HG03520 (cell line): Measurements from ENCODE around the gene TALDO1.
A peak's percentile ranks its signal among the peaks of the same experiment; 100 is the strongest.

Experiments used
- ATAC-seq: cut with Tn5 transposase; IDR thresholded peaks from one replicate; pipeline ENCODE4 v1.9.1; 2021; ENCODE audit warnings: mild to moderate bottlenecking, moderate library complexity; ENCODE audit not compliant: unreplicated experiment

TALDO1 gene

DNA sequence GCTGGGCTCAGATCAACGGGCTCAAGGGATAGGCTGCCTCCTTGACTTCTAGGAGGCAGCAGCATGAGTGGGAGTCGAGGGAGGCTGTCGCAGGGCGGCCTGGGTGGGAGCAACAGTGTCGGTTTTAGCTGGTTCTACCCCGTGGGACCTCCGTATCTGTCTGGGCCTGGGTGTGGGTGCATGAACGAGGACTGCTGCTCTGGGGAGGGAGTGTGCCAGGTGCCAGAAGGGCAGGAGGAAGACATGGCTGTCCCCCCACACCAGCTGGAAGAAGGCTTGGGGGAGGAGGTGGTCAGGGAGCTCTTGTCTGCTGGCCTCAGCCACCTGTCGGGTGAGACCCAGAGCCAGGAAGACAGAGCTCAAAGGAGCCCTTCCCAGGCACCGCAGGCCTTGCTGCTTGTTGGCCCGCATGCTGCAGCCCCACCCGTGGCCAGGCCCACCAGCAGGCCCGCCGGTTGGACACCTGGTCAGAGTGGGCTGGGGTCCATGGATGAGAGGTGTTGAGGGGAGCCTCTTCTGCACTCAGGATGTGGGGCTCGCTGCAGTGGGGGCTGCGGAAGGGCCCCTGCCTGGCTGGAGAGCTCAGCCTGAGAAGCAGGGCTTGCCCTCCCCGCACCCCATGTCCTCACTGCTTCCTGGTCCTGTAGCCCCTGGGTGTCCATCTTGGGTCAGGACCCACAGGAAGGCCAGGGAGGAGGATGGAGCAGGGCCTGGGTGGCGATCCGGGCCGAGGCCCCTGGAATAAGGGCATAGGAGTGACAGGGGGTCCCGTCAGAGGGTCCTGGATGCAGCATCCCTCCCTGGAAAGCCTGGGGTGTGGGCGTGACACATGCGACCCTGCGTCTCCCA is 39.2 kb downstream of the TALDO1 start:
- no peak for ATAC-seq

DNA sequence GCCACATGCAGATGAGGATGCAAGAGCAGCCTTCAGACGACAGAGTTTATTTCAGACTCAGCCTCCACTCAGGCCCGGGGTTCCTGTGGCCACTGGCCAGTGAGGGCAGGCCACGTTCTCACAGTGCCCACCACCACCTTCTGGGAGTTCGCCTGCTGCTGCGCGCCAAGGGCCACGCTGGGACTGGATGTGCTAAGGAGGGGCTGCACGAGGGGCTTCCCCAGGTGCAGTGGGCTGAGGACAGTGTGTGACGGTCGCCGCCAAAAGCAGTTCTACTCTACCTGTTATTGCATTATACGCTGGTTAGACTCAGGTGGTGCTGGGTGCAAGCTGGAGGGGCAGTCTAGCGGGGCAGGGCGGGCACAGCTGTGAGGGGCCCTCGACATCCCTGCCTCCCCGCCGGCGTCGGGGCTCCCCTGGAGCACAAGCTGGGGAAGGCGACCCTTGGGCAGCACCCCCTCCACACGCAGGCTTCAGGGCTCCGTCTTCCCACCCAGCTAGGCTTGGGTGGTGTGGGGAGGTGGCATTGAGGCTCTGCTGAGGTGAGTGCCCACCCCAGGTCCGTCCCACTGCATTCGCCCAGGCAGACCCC is 39.9 kb downstream of the TALDO1 start:
- ATAC-seq, result no peak

- ATAC-seq, result no peak
Measured at GRCh38 chr11:788009-788640, 40.9 kb downstream of the TALDO1 start.

GRCh38 chr11:788953-789940 is 42.0 kb downstream of the TALDO1 start:
- no peak for ATAC-seq

DNA sequence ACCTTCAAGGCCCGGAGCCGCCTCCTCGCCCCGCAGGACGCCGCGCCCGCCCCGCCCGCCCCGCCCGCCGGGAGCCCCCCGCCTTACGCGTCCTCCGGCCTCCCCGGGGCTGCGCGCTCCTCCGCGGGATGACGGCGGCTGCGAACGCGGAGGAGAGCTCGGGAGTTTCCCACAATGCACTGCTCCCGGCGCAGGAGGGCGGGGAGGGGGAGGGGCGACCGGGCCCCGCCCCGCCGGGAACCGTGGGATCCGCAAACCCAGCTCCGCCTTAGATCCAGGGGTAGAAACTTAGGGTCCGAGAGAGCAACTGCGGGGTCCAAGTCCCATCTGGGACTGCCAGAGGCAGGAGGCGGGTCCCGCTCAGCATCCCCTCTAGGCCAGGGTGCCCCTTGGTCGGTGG is 42.7 kb downstream of the TALDO1 start, which contains the start of gene CEND1:
Gene CEND1 (minus strand): TSS at position 148 of the 400 bp plus-strand sequence. CDS start 1,514 bp downstream, outside the sequence.
- no peak for ATAC-seq

DNA sequence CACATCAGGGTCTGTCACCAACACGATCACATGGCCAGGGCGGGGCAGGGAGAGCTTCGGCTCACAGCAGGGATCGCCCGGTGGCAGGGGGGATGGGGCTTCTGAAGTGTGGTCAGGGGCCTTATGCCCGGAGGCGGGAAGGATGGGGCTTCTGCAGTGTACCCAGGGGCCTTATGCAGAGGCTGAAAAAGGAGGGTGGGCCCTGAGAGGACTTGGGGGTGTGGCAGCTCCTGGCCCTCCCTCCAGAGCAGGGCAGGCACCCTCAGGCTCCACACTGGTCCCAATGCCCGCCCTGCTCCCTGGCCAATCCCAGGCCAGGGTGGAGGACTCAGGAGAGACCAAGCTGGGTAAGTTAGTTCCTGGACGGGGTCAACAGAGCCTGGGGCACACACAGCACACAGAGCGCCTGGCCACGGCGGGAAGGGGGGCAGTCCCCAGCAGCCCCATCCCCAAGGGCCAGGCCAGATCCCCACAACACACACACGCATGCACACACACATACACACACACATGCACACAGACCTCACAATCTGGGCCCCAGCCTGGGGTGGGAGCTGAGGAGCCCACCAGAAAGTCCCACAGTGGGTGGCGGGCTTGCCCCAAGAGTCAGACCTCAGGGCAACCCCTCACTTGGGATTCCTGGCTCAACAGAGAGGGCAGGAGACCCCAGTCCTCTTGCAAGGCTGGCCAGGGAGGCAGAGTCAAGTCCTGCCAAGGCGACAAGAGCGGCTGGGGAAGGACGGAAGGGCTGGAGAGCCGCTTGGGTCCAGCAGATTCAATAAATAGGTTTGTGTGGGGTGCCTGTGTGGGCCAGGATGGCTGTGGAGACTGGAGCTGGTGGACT is 43.7 kb downstream of the TALDO1 start:
- no peak for ATAC-seq

GRCh38 chr11:791658-792534 is 44.6 kb downstream of the TALDO1 start:
- no peak for ATAC-seq

DNA sequence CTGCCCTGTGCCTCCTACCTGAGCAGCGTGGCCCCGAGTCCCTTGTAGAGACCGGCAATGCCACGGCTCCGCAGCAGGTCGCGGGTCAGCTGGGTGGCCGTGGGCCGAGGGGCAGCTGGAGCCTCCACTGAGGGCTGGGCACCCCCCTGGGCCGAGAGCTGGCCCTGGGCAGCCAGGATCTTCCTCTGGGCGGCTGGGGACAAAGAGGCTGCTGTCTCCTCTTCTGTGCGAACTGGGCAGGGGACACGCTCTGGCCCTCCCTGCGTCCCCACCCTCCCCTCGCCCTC is 45.2 kb downstream of the TALDO1 start:
- no peak for ATAC-seq

DNA sequence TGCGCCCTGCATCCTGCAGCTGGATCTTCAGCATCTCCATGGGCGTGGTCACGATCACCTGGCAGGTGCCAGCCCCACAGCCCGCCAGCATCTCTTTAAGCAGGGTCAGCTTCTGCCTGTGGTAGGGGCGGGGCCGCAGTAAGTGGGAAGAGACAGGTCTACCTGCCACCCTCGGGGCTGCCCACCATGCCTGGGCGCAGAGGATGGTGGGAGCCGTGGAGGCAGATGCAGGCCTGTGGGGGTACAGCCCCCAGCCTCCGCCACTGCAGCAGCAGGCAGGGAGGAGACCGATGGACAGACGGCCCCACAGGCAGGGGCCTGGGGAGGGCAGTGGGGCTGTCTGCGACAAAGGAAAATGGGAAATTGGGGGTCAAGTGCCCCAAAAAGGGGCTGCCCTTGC is 45.6 kb downstream of the TALDO1 start:
- ATAC-seq, result no peak

DNA sequence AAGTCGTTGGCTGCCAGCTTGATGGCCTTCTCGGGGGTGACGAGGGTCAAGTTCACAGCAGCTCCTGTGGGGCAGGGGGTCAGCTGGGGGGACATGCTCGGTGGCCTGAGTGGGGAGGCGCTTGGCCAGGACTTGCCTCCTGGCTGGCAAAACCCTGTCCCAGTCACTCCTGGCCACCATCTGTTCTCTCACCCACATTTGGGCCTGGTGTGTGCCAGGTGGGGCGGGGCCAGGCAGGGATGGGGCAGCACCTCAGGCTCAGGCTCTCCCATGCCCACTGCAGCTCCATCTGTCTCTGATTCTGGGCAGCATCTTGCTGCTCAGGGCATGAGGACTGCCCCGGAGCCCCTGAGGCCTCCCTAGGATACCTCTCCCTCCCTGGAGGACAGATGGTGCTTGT is 46.3 kb downstream of the TALDO1 start:
- no peak for ATAC-seq

DNA sequence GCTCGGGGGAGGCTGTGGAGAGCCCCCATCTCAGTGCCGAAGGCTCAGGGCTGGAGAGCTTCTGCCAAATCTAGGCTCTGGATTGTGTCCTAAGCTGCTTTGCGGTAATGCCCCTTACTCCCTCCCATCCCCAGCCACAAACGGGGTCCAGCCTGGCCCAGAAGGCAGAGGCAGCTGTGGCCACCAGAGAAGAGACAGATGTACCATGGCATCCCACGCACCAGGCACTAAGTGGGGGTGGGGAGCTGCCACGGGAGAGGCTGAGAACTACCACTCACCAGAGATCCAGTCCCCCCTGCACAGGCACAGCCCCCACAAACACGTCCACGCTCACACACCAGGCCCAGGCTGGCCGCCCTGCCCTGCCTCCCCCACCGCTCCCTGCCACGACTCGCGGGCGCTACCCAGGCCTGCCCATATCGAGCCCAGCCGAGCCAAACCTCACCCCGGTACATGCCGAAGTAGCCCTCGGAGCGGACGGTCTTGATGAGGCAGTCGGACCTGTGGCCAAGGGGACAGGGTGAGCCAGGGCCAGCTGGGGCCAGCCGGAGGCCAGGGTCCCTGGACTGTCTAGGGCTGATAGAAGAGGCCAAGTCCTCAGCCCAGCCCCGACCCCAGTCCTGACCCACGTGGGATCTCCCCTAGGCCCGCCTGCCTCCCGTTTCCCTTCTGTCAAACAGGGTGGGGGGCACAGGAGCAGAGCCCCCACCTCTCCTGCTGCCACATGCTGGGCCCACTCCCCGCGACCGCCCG is 46.9 kb downstream of the TALDO1 start:
- ATAC-seq, result no peak

- no peak for ATAC-seq
Measured at GRCh38 chr11:794766-795633, 47.7 kb downstream of the TALDO1 start.

- peak; percentile 31 for ATAC-seq
Measured at GRCh38 chr11:795634-796564, 48.6 kb downstream of the TALDO1 start.

DNA sequence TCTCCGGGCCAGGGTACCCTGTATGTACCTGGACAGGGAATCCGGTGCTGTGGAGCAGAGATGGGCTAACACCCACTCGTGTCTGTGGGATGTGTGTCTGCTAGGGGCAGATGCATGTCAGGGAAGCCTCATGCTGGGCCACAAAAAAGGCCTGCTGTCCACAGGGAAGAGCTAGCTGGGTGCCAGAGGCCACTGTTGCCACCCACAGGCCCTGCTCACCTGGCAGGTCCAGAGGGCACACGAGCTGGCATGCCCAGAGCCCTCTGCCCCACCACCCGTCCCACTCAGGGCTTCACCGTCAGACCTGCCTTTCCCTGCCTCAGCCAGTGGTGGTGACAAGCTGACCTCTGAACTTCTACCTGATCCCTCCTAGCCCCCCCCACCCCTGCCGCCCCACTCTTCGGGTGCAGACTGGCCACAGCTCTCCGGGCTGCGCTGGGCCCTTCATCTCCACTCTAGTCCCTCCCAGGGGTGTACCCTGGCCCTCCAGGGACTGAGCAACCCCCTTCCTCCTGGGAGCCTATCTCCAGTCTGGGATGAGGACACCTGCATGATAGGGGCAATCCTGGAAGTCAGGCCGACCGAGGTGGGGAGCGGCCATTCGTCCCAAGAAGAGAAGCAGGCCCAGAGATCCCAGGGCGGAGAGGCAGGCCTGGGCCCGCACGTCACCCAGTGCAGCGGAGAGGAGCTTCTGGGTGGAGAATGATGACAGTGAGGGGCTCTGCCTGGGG is 49.5 kb downstream of the TALDO1 start:
- ATAC-seq, result no peak

DNA sequence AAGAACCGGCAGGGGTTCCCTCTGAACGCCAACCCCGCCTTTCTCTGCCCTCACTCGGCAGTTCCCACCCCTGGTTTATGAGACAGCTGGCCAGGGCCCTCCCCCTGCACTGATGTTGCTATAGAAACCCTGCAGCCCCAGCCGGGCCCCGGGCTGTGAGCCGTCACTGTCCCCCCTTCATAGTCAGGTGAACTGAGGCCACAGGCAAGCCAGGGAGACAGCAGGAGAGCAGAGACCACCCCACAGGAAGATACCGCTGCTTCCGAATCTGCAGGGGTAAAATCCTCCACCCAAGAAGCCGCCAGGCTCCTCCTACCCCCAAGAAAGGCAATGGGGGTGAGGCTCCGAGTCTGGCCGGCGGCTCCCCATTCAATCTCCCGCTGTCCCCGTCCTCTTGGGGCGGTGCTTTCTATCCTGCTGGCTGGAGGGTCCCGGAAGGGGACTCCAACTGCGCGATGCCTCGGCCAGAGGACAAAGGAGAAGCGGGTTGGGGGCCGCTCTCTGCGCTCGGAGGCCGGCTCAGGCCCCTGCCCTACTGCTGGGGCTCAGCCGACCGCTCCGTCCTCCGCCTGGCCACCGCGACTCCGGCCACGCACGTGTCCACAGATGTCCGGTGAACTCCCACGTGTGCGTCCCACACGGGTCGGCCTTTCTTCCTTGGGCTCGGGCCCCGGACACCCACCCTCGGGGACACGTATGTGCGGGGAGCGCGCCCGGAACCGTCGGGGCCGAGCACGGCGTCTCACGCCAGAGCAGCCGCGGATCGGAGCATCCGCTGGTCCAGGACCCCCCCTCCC is 50.2 kb downstream of the TALDO1 start:
- peak; percentile 39 for ATAC-seq
